Neural cell (in vitro differentiated cells): Measurements from ENCODE around the gene LRRC4B. TPM values are rescaled to one million over a fixed set of nuclear protein-coding genes. Genes with fewer than 3 reads are reported as not detected.
A peak's percentile ranks its signal among the peaks of the same experiment; 100 is the strongest.

Experiments
- H2AFZ ChIP-seq: fragments of 200-600, 300-800 bp; sonication (generic), shearing (Covaris generic); 2 replicates; pipeline ENCODE4 v1.6.0; 2014; ENCODE audit warnings: low read depth, mild to moderate bottlenecking, antibody characterized with exemption, low read length, moderate library complexity
- H3F3A ChIP-seq: fragments of 200-600 bp; shearing (Covaris generic); 2 replicates; pipeline ENCODE4 v1.6.1; 2016; ENCODE audit warnings: mild to moderate bottlenecking, moderate library complexity, mixed read lengths, antibody characterized with exemption, low read length; ENCODE audit not compliant: insufficient read depth, poor library complexity, severe bottlenecking
- H3K27ac ChIP-seq: fragments of 200-600, 300-800 bp; sonication (generic), shearing (Covaris generic); 2 replicates; pipeline ENCODE4 v1.5.1; 2014; ENCODE audit warnings: mild to moderate bottlenecking, low read length, moderate library complexity
- H3K27me3 ChIP-seq: fragments of 300-800, 200-600 bp; sonication (generic), shearing (Covaris generic); 2 replicates; pipeline ENCODE4 v1.6.0; 2014; ENCODE audit warnings: mild to moderate bottlenecking, low read depth, low read length, moderate library complexity; ENCODE audit not compliant: insufficient read depth
- H3K36me3 ChIP-seq: fragments of 300-800, 200-600 bp; sonication (generic), shearing (Covaris generic); 2 replicates; pipeline ENCODE4 v1.5.1; 2014; ENCODE audit warnings: mild to moderate bottlenecking, antibody characterized with exemption, low read length, moderate library complexity; ENCODE audit not compliant: insufficient read depth
- H3K4me2 ChIP-seq: fragments of 300-800, 200-600 bp; sonication (generic), shearing (Covaris generic); 2 replicates; pipeline ENCODE4 v1.6.0; 2014; ENCODE audit warnings: mild to moderate bottlenecking, low read length
- H3K4me3 ChIP-seq: fragments of 300-800, 200-600 bp; sonication (generic), shearing (Covaris generic); 2 replicates; pipeline ENCODE4 v1.5.1; 2014; ENCODE audit warnings: mild to moderate bottlenecking, low read length, moderate library complexity
- H3K79me2 ChIP-seq: fragments of 200-600 bp; shearing (Covaris generic); replicated peaks from 2 replicates; pipeline ENCODE4 v1.6.0; 2014; ENCODE audit warnings: mild to moderate bottlenecking, low read length, moderate library complexity; ENCODE audit not compliant: insufficient read depth
- H3K9ac ChIP-seq: fragments of 300-800, 200-600 bp; sonication (generic), shearing (Covaris generic); 2 replicates; pipeline ENCODE4 v1.6.1; 2016; ENCODE audit warnings: mild to moderate bottlenecking, low read length, mixed read lengths
- H3K9me2 ChIP-seq: fragments of 200-600 bp; shearing (Covaris generic); 2 replicates; pipeline ENCODE4 v1.6.1; 2016; ENCODE audit warnings: mild to moderate bottlenecking, low read length, mixed read lengths; ENCODE audit not compliant: insufficient read depth
- H3K9me3 ChIP-seq: fragments of 200-600, 300-800 bp; sonication (generic), shearing (Covaris generic); 2 replicates; pipeline ENCODE4 v1.6.1; 2016; ENCODE audit warnings: mild to moderate bottlenecking, mixed run types, low read length, moderate library complexity, mixed read lengths
- H4K20me1 ChIP-seq: fragments of 200-600 bp; shearing (Covaris generic); 2 replicates; pipeline ENCODE4 v1.6.1; 2016; ENCODE audit warnings: mild to moderate bottlenecking, mixed run types; ENCODE audit not compliant: insufficient read depth
- CTCF ChIP-seq: fragments of 450-650 bp; IDR thresholded peaks from 2 replicates; pipeline ENCODE4 v1.5.1; 2014; ENCODE audit warnings: antibody characterized with exemption, mild to moderate bottlenecking, moderate library complexity; ENCODE audit not compliant: poor library complexity, severe bottlenecking
- EP300 ChIP-seq: fragments of 450-650 bp; conservative IDR thresholded peaks from 2 replicates; pipeline ENCODE4 v1.6.1; 2014; ENCODE audit warnings: antibody characterized with exemption, mild to moderate bottlenecking, moderate library complexity; ENCODE audit not compliant: poor library complexity, severe bottlenecking
- EZH2 ChIP-seq: fragments of 200-600, 300-800 bp; shearing (Covaris generic), sonication (generic); IDR thresholded peaks from 2 replicates; pipeline ENCODE4 v1.6.1; 2014; ENCODE audit warnings: antibody characterized with exemption, low read length, borderline replicate concordance, mild to moderate bottlenecking; ENCODE audit not compliant: insufficient read depth, poor library complexity, severe bottlenecking
- MXI1 ChIP-seq: fragments of 450-650 bp; conservative IDR thresholded peaks from 2 replicates; pipeline ENCODE4 v1.6.1; 2014; ENCODE audit warnings: antibody characterized with exemption, mild to moderate bottlenecking; ENCODE audit not compliant: poor library complexity, severe bottlenecking
- POLR2AphosphoS5 ChIP-seq: IDR thresholded peaks from 2 replicates; pipeline ENCODE4 v1.6.1; 2012
- RAD21 ChIP-seq: fragments of 450-650 bp; conservative IDR thresholded peaks from 2 replicates; pipeline ENCODE4 v1.6.1; 2014; ENCODE audit warnings: antibody characterized with exemption, mild to moderate bottlenecking, moderate library complexity
- SMC3 ChIP-seq: fragments of 450-650 bp; conservative IDR thresholded peaks from 2 replicates; pipeline ENCODE4 v1.6.1; 2014; ENCODE audit warnings: antibody characterized with exemption, mild to moderate bottlenecking, moderate library complexity; ENCODE audit not compliant: poor library complexity
- TAF1 ChIP-seq: IDR thresholded peaks from 2 replicates; pipeline ENCODE4 v1.6.1; 2012; ENCODE audit warnings: low read depth
- polyA plus RNA-seq: library from polyadenylated mRNA; depleted of rRNA; stranded (reverse); fragments of >200 nt; gene quantifications from 2 replicates; pipeline ENCODE4 v1.2.3, GENCODE V29; 2014
- TF ChIP-seq, protein P1 (sequence below): IDR thresholded peaks from 2 replicates; pipeline ENCODE4 v1.6.1; 2012; ENCODE audit warnings: borderline replicate concordance

The LRRC4B gene
- polyA plus RNA-seq, 1 donor from 2014 or later, result 83.1 TPM

GRCh38 chr19:50549927-50550593 is 18.2 kb downstream of the LRRC4B start:
- Histone ChIP-seq H3K27ac (peak overlapping the region; percentile 93), H3K9me2 (no peaks in the 10 kb centered on the region), H3K4me3 (peak overlapping the region; percentile 84), H3K4me2 (peak overlapping the region; percentile 90), H4K20me1 (peaks cover 13% of the 10 kb centered on the region), H3K9me3 (no peaks in the 10 kb centered on the region), H3K36me3 (no peaks in the 10 kb centered on the region), H2AFZ (no peak overlapping the region), H3K27me3 (no peaks in the 10 kb centered on the region), H3K79me2 (peaks cover 65% of the 10 kb centered on the region), H3K9ac (peak overlapping the region; percentile 96), H3F3A (no peaks in the 10 kb centered on the region)
- TF ChIP-seq RAD21 (no peak), EZH2 (no peak), CTCF (no peak), POLR2AphosphoS5 (no peak), EP300 (no peak), MXI1 (no peak), SMC3 (no peak), TAF1 (no peak)
- TF ChIP-seq, protein P1, sequence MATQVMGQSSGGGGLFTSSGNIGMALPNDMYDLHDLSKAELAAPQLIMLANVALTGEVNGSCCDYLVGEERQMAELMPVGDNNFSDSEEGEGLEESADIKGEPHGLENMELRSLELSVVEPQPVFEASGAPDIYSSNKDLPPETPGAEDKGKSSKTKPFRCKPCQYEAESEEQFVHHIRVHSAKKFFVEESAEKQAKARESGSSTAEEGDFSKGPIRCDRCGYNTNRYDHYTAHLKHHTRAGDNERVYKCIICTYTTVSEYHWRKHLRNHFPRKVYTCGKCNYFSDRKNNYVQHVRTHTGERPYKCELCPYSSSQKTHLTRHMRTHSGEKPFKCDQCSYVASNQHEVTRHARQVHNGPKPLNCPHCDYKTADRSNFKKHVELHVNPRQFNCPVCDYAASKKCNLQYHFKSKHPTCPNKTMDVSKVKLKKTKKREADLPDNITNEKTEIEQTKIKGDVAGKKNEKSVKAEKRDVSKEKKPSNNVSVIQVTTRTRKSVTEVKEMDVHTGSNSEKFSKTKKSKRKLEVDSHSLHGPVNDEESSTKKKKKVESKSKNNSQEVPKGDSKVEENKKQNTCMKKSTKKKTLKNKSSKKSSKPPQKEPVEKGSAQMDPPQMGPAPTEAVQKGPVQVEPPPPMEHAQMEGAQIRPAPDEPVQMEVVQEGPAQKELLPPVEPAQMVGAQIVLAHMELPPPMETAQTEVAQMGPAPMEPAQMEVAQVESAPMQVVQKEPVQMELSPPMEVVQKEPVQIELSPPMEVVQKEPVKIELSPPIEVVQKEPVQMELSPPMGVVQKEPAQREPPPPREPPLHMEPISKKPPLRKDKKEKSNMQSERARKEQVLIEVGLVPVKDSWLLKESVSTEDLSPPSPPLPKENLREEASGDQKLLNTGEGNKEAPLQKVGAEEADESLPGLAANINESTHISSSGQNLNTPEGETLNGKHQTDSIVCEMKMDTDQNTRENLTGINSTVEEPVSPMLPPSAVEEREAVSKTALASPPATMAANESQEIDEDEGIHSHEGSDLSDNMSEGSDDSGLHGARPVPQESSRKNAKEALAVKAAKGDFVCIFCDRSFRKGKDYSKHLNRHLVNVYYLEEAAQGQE, result no peak

- H3K4me2 ChIP-seq, result no peak overlapping the region
- H3K4me3 ChIP-seq, result peak overlapping the region; percentile 84
- no peaks in the 10 kb centered on the region for H3F3A ChIP-seq
Observed at GRCh38 chr19:50549059-50549926, 18.9 kb downstream of the LRRC4B start.

More at GRCh38 chr19:50549059-50549926, 18.9 kb downstream of the LRRC4B start:
- no peaks in the 10 kb centered on the region for H3K9me3 ChIP-seq
- H3K27me3 ChIP-seq, result no peaks in the 10 kb centered on the region
- no peaks in the 10 kb centered on the region for H3K36me3 ChIP-seq
- H3K27ac ChIP-seq, result no peak overlapping the region
- H3K79me2 ChIP-seq, result peaks cover 58% of the 10 kb centered on the region
- H2AFZ ChIP-seq, result no peak overlapping the region
- peaks cover 13% of the 10 kb centered on the region for H4K20me1 ChIP-seq
- no peak overlapping the region for H3K9ac ChIP-seq
- TF ChIP-seq RAD21, result no peak
- no peak for TF ChIP-seq CTCF
- TF ChIP-seq, protein P1, result no peak
- no peak for TF ChIP-seq MXI1
- no peaks in the 10 kb centered on the region for H3K9me2 ChIP-seq
